ENCODE measurements around the gene WFDC12.

DNA sequence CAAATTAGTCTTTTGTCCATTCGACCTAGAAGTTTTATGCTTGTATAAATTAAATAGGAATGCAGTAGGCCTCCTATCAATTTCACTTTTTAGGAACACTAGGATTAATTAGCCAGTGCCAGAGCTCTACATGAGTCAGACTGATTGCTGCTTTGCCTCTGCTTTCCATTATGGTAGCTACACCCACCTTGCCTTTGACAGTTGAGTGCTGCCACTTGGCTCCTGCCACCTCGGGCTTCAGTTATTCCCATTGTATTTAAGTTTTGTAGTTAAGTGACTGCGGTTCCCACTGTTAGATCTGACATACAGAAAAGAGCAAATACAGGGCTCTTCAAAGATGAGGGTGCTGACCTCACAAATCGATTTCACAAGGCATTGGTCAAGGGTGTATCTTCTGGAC lies 16.6 kb upstream of the WFDC12 start:
- TF ChIP-seq, protein P1, sequence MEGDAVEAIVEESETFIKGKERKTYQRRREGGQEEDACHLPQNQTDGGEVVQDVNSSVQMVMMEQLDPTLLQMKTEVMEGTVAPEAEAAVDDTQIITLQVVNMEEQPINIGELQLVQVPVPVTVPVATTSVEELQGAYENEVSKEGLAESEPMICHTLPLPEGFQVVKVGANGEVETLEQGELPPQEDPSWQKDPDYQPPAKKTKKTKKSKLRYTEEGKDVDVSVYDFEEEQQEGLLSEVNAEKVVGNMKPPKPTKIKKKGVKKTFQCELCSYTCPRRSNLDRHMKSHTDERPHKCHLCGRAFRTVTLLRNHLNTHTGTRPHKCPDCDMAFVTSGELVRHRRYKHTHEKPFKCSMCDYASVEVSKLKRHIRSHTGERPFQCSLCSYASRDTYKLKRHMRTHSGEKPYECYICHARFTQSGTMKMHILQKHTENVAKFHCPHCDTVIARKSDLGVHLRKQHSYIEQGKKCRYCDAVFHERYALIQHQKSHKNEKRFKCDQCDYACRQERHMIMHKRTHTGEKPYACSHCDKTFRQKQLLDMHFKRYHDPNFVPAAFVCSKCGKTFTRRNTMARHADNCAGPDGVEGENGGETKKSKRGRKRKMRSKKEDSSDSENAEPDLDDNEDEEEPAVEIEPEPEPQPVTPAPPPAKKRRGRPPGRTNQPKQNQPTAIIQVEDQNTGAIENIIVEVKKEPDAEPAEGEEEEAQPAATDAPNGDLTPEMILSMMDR (IDR thresholded peaks at IDR 0.05): no peak
- no peak for TF ChIP-seq POLR2A (IDR thresholded peaks at IDR 0.05)
